ENCODE data around the gene PPIE. TPM values are rescaled to one million over a fixed set of nuclear protein-coding genes. Genes with fewer than 3 reads are reported as not detected.

The PPIE gene
- total RNA-seq = 10 to 100 TPM; 30.3 to 42.0 (median 37.9) TPM

GRCh38 chr1:39738622-39739366, at the start of gene PPIE:
Gene PPIE, plus strand, starts transcription at chr1:39738882. Its CDS starts 19 bp downstream, at chr1:39738901.
- peak within 1 kb of the TSS; percentile 68 to 82 (median 75) for H3K27ac ChIP-seq (replicated peaks in 1 of 4)
- peaks cover 0 to 6% (median 0%) of the 10 kb centered on the region in 4 donors for H3K27me3 ChIP-seq
- peaks cover 16 to 38% (median 25%) of the 10 kb centered on the region in 4 donors for H3K36me3 ChIP-seq
- peak; percentile 76 to 85 for TF ChIP-seq POLR2AphosphoS5 (IDR thresholded peaks at IDR 0.05)
- no peak for TF ChIP-seq POLR2A (IDR thresholded peaks at IDR 0.05; ENCODE audit: low read depth)
- H3K4me1 ChIP-seq = peaks cover 9 to 28% (median 25%) of the 10 kb centered on the region in 4 donors
- intact Hi-C loops (cut with DNase I) = no loop called here
- DNase-seq (ENCODE audit: extremely low spot score) = peak; percentile 97
- under 1% methylated on average over 35 of the region's 52 CpGs for WGBS
- peak within 1 kb of the TSS; percentile 63 to 87 (median 78) for H3K4me3 ChIP-seq
- H3K9me3 ChIP-seq = no peaks in the 10 kb centered on the region

GRCh38 chr1:39689214-39689613, 49.5 kb upstream of the PPIE start:
- H3K27ac ChIP-seq (replicated peaks in 1 of 4) = no peak overlapping the region
- H3K36me3 ChIP-seq = no peaks in the 10 kb centered on the region
- peaks cover 0 to 92% (median 39%) of the 10 kb centered on the region in 4 donors for H3K27me3 ChIP-seq
- WGBS = 79% methylated on average over 2 of the region's 2 CpGs
- H3K9me3 ChIP-seq = no peaks in the 10 kb centered on the region
- H3K4me1 ChIP-seq = peaks cover 13 to 23% (median 21%) of the 10 kb centered on the region in 4 donors
- H3K4me3 ChIP-seq = no peak overlapping the region
- intact Hi-C loops (cut with DNase I) = no loop called here
- no peak for TF ChIP-seq CTCF (IDR thresholded peaks at IDR 0.05)
- TF ChIP-seq EP300 (IDR thresholded peaks at IDR 0.05) = no peak
- no peak for TF ChIP-seq POLR2A (IDR thresholded peaks at IDR 0.05; ENCODE audit: low read depth)
- no peak for TF ChIP-seq POLR2AphosphoS5 (IDR thresholded peaks at IDR 0.05)
- DNase-seq (ENCODE audit: extremely low spot score) = no peak

GRCh38 chr1:39689635-39690034, 49.0 kb upstream of the PPIE start:
- Histone ChIP-seq H3K9me3 (no peaks in the 10 kb centered on the region), H3K4me1 (peaks cover 13 to 23% (median 21%) of the 10 kb centered on the region in 4 donors), H3K27me3 (peaks cover 0 to 91% (median 38%) of the 10 kb centered on the region in 4 donors), H3K27ac (replicated peaks in 1 of 4) (no peak overlapping the region), H3K4me3 (no peak overlapping the region), H3K36me3 (no peaks in the 10 kb centered on the region)
- TF ChIP-seq CTCF (IDR thresholded peaks at IDR 0.05) (no peak), POLR2A (IDR thresholded peaks at IDR 0.05; ENCODE audit: low read depth) (no peak), POLR2AphosphoS5 (IDR thresholded peaks at IDR 0.05) (no peak), EP300 (IDR thresholded peaks at IDR 0.05) (no peak)
- no peak for DNase-seq (ENCODE audit: extremely low spot score)
- intact Hi-C loops (cut with DNase I) = no loop called here

GRCh38 chr1:39690225-39690624, 48.5 kb upstream of the PPIE start:
- Histone ChIP-seq H3K27ac (replicated peaks in 1 of 4) (no peak overlapping the region), H3K27me3 (peaks cover 0 to 88% (median 38%) of the 10 kb centered on the region in 4 donors), H3K36me3 (no peaks in the 10 kb centered on the region), H3K9me3 (no peaks in the 10 kb centered on the region), H3K4me3 (no peak overlapping the region), H3K4me1 (peaks cover 13 to 23% (median 21%) of the 10 kb centered on the region in 4 donors)
- DNase-seq (ENCODE audit: extremely low spot score) = no peak
- no peak for TF ChIP-seq POLR2A (IDR thresholded peaks at IDR 0.05; ENCODE audit: low read depth)
- no peak for TF ChIP-seq CTCF (IDR thresholded peaks at IDR 0.05)
- TF ChIP-seq POLR2AphosphoS5 (IDR thresholded peaks at IDR 0.05) = no peak
- no peak for TF ChIP-seq EP300 (IDR thresholded peaks at IDR 0.05)
- intact Hi-C loops (cut with DNase I) = no loop called here
- 54% methylated on average over 2 of the region's 2 CpGs for WGBS

GRCh38 chr1:39690794-39691382, 47.8 kb upstream of the PPIE start:
- peaks cover 0 to 89% (median 38%) of the 10 kb centered on the region in 4 donors for H3K27me3 ChIP-seq
- peak overlapping the region; percentile 46 to 62 (median 48) for H3K4me3 ChIP-seq

More at GRCh38 chr1:39690794-39691382, 47.8 kb upstream of the PPIE start:
- no peak for TF ChIP-seq POLR2A (IDR thresholded peaks at IDR 0.05; ENCODE audit: low read depth)
- no peak for TF ChIP-seq CTCF (IDR thresholded peaks at IDR 0.05)
- no peak for TF ChIP-seq POLR2AphosphoS5 (IDR thresholded peaks at IDR 0.05)
- TF ChIP-seq EP300 (IDR thresholded peaks at IDR 0.05) = no peak
- intact Hi-C loops (cut with DNase I) = no loop called here
- WGBS = 52% methylated on average over 11 of the region's 28 CpGs
- DNase-seq (ENCODE audit: extremely low spot score) = no peak
- Histone ChIP-seq H3K9me3 (no peaks in the 10 kb centered on the region), H3K36me3 (no peaks in the 10 kb centered on the region), H3K4me1 (peaks cover 13 to 23% (median 21%) of the 10 kb centered on the region in 4 donors), H3K27ac (replicated peaks in 1 of 4) (no peak overlapping the region)

Measured in esophagus muscularis mucosa (tissue), 4 donors.